CD4-positive, alpha-beta T cell (primary cell): ENCODE data around the gene RPL13A. TPM values are rescaled to one million over a fixed set of nuclear protein-coding genes. Genes with fewer than 3 reads are reported as not detected.

Experiments used
- ATAC-seq: fragments of 200-7000 bp; cut with Tn5 transposase; one replicate; pipeline ENCODE4 v1.10.0; 2022; ENCODE audit warnings: mild to moderate bottlenecking; ENCODE audit not compliant: poor library complexity
- CTCF ChIA-PET: fragments of 350-600 bp; sonication (Branson Sonifier 250); formaldehyde crosslinking; loops from one replicate; lab custom pipeline; 2021; ENCODE audit warnings: antibody characterized with exemption, inconsistent platforms; lab: Charles Lee
- POLR2A ChIA-PET: fragments of 350-600 bp; sonication (Branson Sonifier 250); formaldehyde crosslinking; loops from one replicate; lab custom pipeline; 2021; ENCODE audit warnings: antibody characterized with exemption, inconsistent platforms; lab: Charles Lee
- DNase-seq, 14 experiments: peaks; one replicate each; pipeline ENCODE4 v3.0.0-alpha.2; 2013 to 2020; ENCODE audit warnings: mixed read lengths in 2 of 14
- H3K27ac ChIP-seq, 2 donors: one replicate each; pipeline versions ENCODE4 v1.5.1 to v1.7.0; 2013; ENCODE audit warnings: low read length in 2 of 2, low read depth in 1 of 2, mild to moderate bottlenecking in 1 of 2
- H3K27me3 ChIP-seq, 2 experiments: 1 replicate in 1 of 2; 2 replicates in 1 of 2; pipeline versions ENCODE4 v1.6.1 to v1.7.0; 2013; ENCODE audit warnings: low read length in 2 of 2, control low read depth in 1 of 2, mild to moderate bottlenecking in 1 of 2, moderate library complexity in 1 of 2; ENCODE audit not compliant: insufficient read depth in 2 of 2, control insufficient read depth in 1 of 2
- H3K36me3 ChIP-seq: one replicate; pipeline ENCODE4 v1.6.1; 2013; ENCODE audit warnings: low read length, control low read depth; ENCODE audit not compliant: insufficient read depth
- H3K4me1 ChIP-seq: one replicate; pipeline ENCODE4 v1.6.1; 2013; ENCODE audit warnings: low read length, control low read depth; ENCODE audit not compliant: insufficient read depth
- H3K4me3 ChIP-seq: one replicate; pipeline ENCODE4 v1.5.1; 2013; ENCODE audit warnings: mild to moderate bottlenecking, low read length, moderate library complexity
- H3K9me3 ChIP-seq, 2 experiments: 1 replicate in 1 of 2; 2 replicates in 1 of 2; pipeline versions ENCODE4 v1.6.1 to v1.7.0; 2013; ENCODE audit warnings: low read length in 2 of 2, mild to moderate bottlenecking in 2 of 2, control low read depth in 1 of 2, moderate library complexity in 1 of 2; ENCODE audit not compliant: control insufficient read depth in 1 of 2, insufficient read depth in 1 of 2
- H3K27ac Mint-ChIP-seq: one replicate; pipeline ENCODE4 v1.8.0; 2020; ENCODE audit warnings: mixed read lengths
- H3K27me3 Mint-ChIP-seq: one replicate; pipeline ENCODE4 v1.8.0; 2021; ENCODE audit warnings: mixed read lengths
- H3K36me3 Mint-ChIP-seq: one replicate; pipeline ENCODE4 v1.8.0; 2021; ENCODE audit warnings: low read depth, mixed read lengths
- H3K4me1 Mint-ChIP-seq: one replicate; pipeline ENCODE4 v1.8.0; 2021; ENCODE audit warnings: low read depth, mixed read lengths
- H3K4me3 Mint-ChIP-seq: one replicate; pipeline ENCODE4 v1.8.0; 2020; ENCODE audit warnings: mild to moderate bottlenecking, mixed read lengths
- H3K9me3 Mint-ChIP-seq: one replicate; pipeline ENCODE4 v1.8.0; 2020; ENCODE audit warnings: mixed read lengths
- intact Hi-C, 2 experiments: fragments of 100-400 bp; cut with DNase I in 1 of 2; cut with micrococcal nuclease in 1 of 2; formaldehyde crosslinking; loops; one replicate each; pipeline versions ENCODE4 v1.15.1 to v1.9.0; 2023 to 2025; cut with DNase I, micrococcal nuclease
- total RNA-seq, 174 experiments: library from RNA in 2 of 174; stranded (reverse) in 2 of 174; gene quantifications; one replicate each; pipeline ENCODE4 v1.2.3 and lab custom pipeline; 2021 to 2026
- TF ChIP-seq, protein P1 (sequence below): fragments of 200-600 bp; IDR thresholded peaks from one replicate; pipeline ENCODE4 v1.8.0; 2022; ENCODE audit warnings: antibody characterized with exemption, mild to moderate bottlenecking

Gene RPL13A
- total RNA-seq, 2 experiments from 2014 or later = 5,328 to 5,481 TPM

DNA sequence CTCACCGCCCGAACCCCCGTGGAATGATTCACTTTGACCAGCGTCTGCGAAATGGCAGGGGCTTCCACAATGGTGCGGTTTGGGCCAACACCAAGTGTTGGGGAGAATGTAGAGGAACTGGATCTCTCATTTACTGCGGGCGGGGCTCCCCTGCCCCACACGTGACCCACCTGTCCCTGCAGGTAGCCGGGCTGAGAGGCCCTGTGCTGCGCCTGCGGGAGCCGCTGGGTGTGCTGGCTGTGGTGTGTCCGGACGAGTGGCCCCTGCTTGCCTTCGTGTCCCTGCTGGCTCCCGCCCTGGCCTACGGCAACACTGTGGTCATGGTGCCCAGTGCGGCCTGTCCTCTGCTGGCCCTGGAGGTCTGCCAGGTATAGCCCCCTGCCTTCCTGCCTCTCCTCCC lies 19.2 kb upstream of the RPL13A start:
- Mint-ChIP-seq H3K9me3 (no peaks in the 10 kb centered on the region), H3K27ac (peak overlapping the region; percentile 98), H3K36me3 (peaks cover 14% of the 10 kb centered on the region), H3K27me3 (no peaks in the 10 kb centered on the region), H3K4me3 (no peak overlapping the region), H3K4me1 (peaks cover 35% of the 10 kb centered on the region)
- intact Hi-C loops = loop anchor here (1.0 to 2.0 kb wide), 2 partner anchors 14 to 15 kb away; partner anchors contain the start of gene ALDH16A1 (in 1 of the 2)
- no peak for ATAC-seq
- TF ChIP-seq, protein P1, sequence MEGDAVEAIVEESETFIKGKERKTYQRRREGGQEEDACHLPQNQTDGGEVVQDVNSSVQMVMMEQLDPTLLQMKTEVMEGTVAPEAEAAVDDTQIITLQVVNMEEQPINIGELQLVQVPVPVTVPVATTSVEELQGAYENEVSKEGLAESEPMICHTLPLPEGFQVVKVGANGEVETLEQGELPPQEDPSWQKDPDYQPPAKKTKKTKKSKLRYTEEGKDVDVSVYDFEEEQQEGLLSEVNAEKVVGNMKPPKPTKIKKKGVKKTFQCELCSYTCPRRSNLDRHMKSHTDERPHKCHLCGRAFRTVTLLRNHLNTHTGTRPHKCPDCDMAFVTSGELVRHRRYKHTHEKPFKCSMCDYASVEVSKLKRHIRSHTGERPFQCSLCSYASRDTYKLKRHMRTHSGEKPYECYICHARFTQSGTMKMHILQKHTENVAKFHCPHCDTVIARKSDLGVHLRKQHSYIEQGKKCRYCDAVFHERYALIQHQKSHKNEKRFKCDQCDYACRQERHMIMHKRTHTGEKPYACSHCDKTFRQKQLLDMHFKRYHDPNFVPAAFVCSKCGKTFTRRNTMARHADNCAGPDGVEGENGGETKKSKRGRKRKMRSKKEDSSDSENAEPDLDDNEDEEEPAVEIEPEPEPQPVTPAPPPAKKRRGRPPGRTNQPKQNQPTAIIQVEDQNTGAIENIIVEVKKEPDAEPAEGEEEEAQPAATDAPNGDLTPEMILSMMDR = no peak
- Histone ChIP-seq H3K4me1 (peaks cover 92% of the 10 kb centered on the region), H3K4me3 (peak overlapping the region; percentile 9), H3K27me3 (no peaks in the 10 kb centered on the region), H3K9me3 (no peaks in the 10 kb centered on the region), H3K27ac (peak overlapping the region; percentile 86 to 96), H3K36me3 (peaks cover 35% of the 10 kb centered on the region)
- CTCF ChIA-PET = interaction anchor here (1.1 kb wide), 1 partner anchor 102 kb away, joined by 6 read pairs; no protein-coding TSS in a partner anchor
- DNase-seq = peak in 1 of 14 experiments; percentile 59
- POLR2A ChIA-PET = interaction anchor here (0.6 to 6.4 kb wide), 6 partner anchors 14 to 144 kb away, joined by 3 to 120 read pairs (median 4); partner anchors contain the start of genes ALDH16A1, PIH1D1, RPL13A and RPS11

DNA sequence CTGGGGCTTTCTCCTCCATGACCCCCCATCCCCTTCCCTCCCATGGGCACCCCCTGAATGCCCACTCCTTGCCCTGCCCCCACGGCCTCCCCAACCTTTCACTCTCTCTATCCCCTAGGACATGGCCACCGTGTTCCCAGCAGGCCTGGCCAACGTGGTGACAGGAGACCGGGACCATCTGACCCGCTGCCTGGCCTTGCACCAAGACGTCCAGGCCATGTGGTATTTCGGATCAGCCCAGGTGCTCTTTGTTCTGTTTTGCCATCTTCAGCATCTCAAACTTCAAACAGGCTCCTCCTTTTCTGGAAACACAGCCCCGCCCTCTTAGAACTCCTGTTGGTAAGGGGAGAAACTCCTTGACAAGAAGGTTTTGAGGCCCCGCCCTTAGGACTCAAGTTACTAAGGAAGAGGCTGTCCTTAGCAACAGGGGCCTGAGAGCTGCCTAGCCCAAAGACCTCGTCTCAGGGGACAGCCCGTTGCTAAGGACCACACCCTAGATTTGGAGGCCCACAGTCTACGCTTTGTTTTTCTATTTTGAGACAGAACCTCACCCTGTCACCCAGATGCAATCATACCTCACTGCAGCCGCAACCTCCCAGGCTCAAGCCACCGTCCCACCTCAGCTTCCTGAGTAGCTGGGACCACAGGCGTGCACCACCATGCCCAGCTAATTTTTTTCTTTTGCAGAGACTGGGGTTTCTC lies 18.5 kb upstream of the RPL13A start:
- POLR2A ChIA-PET = interaction anchor here (0.6 to 6.4 kb wide), 14 partner anchors 10 to 211 kb away, joined by 3 to 120 read pairs (median 4); partner anchors contain the start of genes ALDH16A1, KASH5, PIH1D1 and PRMT1
- Histone ChIP-seq H3K4me1 (peaks cover 96% of the 10 kb centered on the region), H3K4me3 (peak overlapping the region; percentile 9), H3K9me3 (no peaks in the 10 kb centered on the region), H3K27ac (peak overlapping the region; percentile 86 to 96), H3K36me3 (peaks cover 32% of the 10 kb centered on the region), H3K27me3 (no peaks in the 10 kb centered on the region)
- DNase-seq (peak; percentile 74 to 99 (median 84)), ATAC-seq (peak; percentile 75)
- H3K27me3 Mint-ChIP-seq = no peaks in the 10 kb centered on the region
- intact Hi-C loops = loop anchor here (1.0 to 2.0 kb wide), 3 partner anchors 15 to 171 kb away; partner anchors contain the start of genes ALDH16A1 (in 1 of the 2) and RRAS (in 1 of the 2)
- TF ChIP-seq, protein P1 = no peak
- H3K4me3 Mint-ChIP-seq = peak overlapping the region; percentile 84
- H3K27ac Mint-ChIP-seq = peak overlapping the region; percentile 98
- H3K36me3 Mint-ChIP-seq = peaks cover 14% of the 10 kb centered on the region
- H3K4me1 Mint-ChIP-seq = peaks cover 42% of the 10 kb centered on the region
- CTCF ChIA-PET = interaction anchor here (1.0 to 2.4 kb wide), 3 partner anchors 25 to 475 kb away, joined by 3 to 19 read pairs (median 6); partner anchors contain the start of genes GYS1 and RUVBL2
- no peaks in the 10 kb centered on the region for H3K9me3 Mint-ChIP-seq

DNA sequence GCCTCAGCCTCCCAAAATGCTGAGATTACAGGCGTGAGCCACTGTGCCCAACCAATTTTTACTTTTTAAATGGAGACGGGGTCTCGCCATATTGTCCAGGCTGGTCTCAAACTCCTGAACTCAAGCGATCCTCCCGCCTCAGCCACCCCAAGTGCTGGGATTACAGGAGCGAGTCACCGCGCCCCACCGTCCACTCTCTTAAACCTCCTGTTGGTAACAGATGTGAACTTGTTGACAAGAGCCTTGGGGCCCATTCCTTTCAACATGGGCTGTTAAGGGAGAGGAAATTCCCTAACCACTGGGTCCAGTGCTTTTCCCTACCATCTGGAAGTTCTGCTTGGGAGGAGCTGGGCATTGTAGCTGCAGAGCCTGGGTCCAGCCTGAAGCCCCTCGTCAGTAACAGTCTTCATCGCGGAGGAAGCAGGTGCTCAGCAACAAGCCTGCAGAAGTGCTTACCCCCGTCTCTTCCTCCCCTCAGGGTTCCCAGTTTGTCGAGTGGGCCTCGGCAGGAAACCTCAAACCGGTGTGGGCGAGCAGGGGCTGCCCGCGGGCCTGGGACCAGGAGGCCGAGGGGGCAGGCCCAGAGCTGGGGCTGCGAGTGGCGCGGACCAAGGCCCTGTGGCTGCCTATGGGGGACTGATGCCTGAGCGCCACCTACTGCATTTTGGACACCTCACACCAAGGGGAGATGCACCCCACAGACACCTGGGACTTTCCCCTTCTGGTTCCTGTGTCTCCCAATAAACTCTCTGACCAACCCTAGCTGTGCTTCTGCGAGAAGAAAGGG lies 17.4 kb upstream of the RPL13A start:
- ATAC-seq = peak; percentile 37
- H3K4me3 ChIP-seq = no peak overlapping the region

More for the DNA sequence above, 17.4 kb upstream of the RPL13A start:
- intact Hi-C loops = loop anchor here (1.0 to 10.0 kb wide), 6 partner anchors 17 to 243 kb away; partner anchors contain the start of genes ALDH16A1 (in 1 of the 2), PRMT1 (in 1 of the 2) and RRAS (in 1 of the 2)
- TF ChIP-seq, protein P1 = peak; percentile 74
- Mint-ChIP-seq H3K27me3 (no peaks in the 10 kb centered on the region), H3K36me3 (peaks cover 15% of the 10 kb centered on the region), H3K9me3 (no peaks in the 10 kb centered on the region), H3K27ac (peak overlapping the region; percentile 98), H3K4me3 (peak overlapping the region; percentile 79), H3K4me1 (peaks cover 49% of the 10 kb centered on the region)
- ChIA-PET POLR2A (interaction anchor here (0.6 to 6.4 kb wide), 17 partner anchors 9 to 208 kb away, joined by 3 to 120 read pairs (median 4); partner anchors contain the start of genes ALDH16A1, KASH5, PIH1D1 and PRMT1), CTCF (interaction anchor here (0.6 to 2.4 kb wide), 26 partner anchors 12 to 1895 kb away, joined by 3 to 24 read pairs (median 4); partner anchors contain the start of genes ALDH16A1, GFY, PIH1D1 and RPS11)
- peaks cover 21% of the 10 kb centered on the region for H3K36me3 ChIP-seq
- DNase-seq = peak; percentile 54 to 97 (median 70)
- no peaks in the 10 kb centered on the region for H3K9me3 ChIP-seq
- no peaks in the 10 kb centered on the region for H3K27me3 ChIP-seq
- H3K4me1 ChIP-seq = peaks cover 89% of the 10 kb centered on the region
- peak overlapping the region; percentile 86 to 96 for H3K27ac ChIP-seq
